Endothelial cell of umbilical vein (primary cell): ENCODE results near the gene ATXN7.

Source experiments
- CTCF ChIP-seq, 2 donors: IDR thresholded peaks; 1 replicate in 1 of 2; 2 replicates in 1 of 2; pipeline ENCODE4 v1.5.1; 2011; ENCODE audit warnings: low read length in 2 of 2, mild to moderate bottlenecking in 2 of 2, moderate library complexity in 2 of 2, control low read depth in 1 of 2, inconsistent platforms in 1 of 2, low read depth in 1 of 2; ENCODE audit not compliant: insufficient read depth in 1 of 2; ENCODE audit errors: extremely low read depth in 1 of 2
- EZH2 ChIP-seq: IDR thresholded peaks from 2 replicates; pipeline ENCODE4 v1.6.1; 2012; ENCODE audit warnings: borderline replicate concordance, low read depth, mild to moderate bottlenecking, moderate library complexity, low read length, inconsistent platforms; ENCODE audit not compliant: severe bottlenecking
- POLR2A ChIP-seq: IDR thresholded peaks from 2 replicates; pipeline ENCODE4 v1.6.1; 2012; ENCODE audit warnings: low read depth, mild to moderate bottlenecking, control low read depth, low read length
- TF ChIP-seq, protein P1 (sequence below): IDR thresholded peaks from 2 replicates; pipeline ENCODE4 v1.6.1; 2011; ENCODE audit not compliant: insufficient read depth, insufficient read length

GRCh38 chr3:63874769-63875168 is 11.1 kb downstream of the ATXN7 start:
- TF ChIP-seq CTCF (IDR thresholded peaks at IDR 0.05; ENCODE audit: extremely low read depth in 1 of 2, insufficient read depth in 1 of 2, low read depth in 1 of 2, low read length in 2 of 2) (no peak), POLR2A (no peak), EZH2 (no peak)
- TF ChIP-seq, protein P1, sequence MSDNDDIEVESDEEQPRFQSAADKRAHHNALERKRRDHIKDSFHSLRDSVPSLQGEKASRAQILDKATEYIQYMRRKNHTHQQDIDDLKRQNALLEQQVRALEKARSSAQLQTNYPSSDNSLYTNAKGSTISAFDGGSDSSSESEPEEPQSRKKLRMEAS = no peak
